GM18519 (cell line): ENCODE measurements around the gene FNDC3B.

Experiments used
- ATAC-seq: cut with Tn5 transposase; IDR thresholded peaks from one replicate; pipeline ENCODE4 v1.9.1; 2021; ENCODE audit warnings: mild to moderate bottlenecking, moderate library complexity; ENCODE audit not compliant: unreplicated experiment, low FRiP score

The FNDC3B gene

GRCh38 chr3:172202797-172203196, 163.4 kb downstream of the FNDC3B start:
- ATAC-seq = no peak

GRCh38 chr3:172203522-172204258, 164.3 kb downstream of the FNDC3B start:
- ATAC-seq = no peak

- ATAC-seq = no peak
These were observed 165.3 kb downstream of the FNDC3B start for GRCh38 chr3:172204716-172205115.

DNA sequence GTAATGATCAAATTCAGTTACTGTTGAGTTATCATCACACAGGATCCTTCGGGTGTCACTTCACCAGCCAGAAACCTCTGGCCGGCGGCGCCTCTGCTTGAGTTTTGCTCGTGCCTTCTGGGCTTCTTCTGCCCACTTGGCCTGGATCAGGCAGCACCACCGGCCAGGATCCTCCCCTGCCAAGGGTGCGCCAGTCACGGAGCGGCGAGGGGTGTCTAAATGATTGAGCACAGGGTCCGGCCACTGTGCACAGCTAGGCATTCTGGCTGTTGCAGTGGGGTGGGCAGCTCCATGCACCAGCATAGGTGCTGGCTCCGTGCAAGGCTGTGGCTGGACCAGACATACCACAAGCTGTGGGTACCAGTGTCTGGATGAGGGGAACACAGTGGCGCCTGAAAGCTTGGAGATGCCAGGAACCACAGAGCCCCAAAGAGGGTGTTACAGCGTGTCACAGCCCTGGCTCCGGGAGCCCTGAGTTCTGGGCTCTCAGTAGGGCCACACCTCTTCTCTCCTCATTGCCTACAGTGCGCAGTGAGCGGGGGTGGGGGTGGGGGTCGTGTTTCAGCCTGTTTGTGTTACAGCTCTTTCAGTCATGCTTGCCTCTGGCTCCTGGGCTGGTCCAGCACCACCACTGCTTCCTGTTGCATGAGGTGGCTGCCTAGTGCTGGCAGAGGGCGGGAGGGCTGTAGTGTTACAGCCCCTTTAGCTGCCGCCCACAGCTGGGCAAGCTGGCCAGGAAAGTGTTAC, 169.4 kb downstream of the FNDC3B start:
- ATAC-seq = no peak

DNA sequence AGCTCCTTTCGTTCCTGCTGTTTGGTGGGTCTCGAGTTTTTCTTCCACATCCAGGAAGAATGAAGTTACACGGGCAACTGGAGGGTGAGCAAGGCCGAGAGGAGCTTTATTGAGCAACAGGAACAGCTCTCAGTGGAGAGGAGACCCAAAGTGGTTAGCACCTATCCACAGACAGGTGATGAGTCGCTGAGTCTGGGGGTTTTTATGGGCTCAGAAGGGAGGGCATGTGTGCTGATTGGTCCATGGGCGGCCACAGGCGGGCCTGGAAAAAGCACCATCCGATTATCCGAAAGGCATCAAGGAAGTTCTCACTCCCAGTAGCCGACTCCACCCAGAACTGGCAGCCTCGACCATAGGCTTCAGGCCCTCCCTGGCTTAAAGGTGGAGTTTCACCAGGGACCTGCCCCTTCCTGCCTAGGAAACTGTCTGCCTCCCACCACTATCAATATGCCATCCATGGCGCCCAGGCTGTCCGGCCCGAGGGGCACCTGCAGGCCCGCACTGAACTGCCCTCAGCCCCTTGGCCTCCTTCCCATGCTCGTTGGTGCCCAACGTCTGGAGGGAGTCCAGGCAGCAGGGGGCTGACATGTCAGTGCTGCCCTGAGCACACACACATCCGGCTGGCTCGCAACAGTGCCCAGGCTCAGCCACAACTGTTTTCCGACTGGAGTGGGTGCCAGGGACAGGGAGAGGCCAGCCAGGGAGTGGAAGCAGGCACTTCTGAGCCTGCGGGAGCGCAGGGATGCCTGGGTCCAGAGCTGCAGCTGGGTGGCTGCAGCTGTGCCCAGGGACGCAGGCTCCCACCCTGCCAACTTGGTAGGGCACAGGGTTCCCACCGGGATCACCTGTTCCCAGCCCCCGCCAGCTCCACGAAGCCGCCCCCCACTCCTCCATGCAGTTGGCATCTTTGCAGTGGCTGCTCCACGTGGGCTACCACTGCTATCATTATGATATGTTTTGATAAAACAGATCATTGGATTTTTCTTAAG, 170.2 kb downstream of the FNDC3B start:
- no peak for ATAC-seq

DNA sequence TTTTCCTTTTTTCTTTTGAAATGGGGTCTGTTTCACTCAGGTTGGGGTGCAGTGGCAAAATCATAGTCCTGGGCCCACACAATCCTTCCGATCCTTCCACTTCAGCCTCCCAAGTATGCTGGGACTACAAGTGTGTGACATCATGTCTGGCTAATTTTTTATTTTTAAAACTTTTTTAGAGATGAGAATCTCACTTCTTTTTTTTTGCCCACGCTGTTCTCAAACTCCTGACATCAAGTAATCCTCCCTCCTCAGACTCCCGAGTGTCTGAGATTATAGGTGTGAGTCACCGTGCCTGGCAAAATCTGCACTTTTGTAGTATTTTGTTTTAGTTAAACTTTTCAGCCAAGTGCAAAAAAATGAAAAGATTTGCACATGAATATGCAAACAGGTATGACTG, 171.0 kb downstream of the FNDC3B start:
- no peak for ATAC-seq

- ATAC-seq = no peak
These were observed 171.7 kb downstream of the FNDC3B start for GRCh38 chr3:172211123-172211522.

GRCh38 chr3:172213200-172213599, 173.8 kb downstream of the FNDC3B start:
- no peak for ATAC-seq

DNA sequence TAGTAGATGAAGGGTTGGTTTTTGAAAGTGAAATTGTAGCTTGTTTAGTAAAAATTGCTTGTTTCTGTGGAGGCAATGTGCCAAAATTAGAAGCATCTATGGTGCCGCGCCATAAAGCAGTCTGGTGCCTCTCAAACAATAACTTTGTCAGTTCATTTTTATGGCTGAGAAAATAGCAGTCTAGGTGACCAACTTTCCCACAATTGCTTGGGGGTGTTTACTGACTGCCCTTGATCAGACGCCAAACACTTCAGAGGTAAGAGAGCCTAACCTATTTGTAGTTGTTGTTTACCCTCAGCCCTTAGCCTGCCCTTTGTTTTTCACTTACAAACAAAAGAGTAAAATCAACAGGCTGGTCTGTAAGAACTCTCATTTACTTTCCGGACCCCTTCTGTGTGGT, 174.5 kb downstream of the FNDC3B start:
- no peak for ATAC-seq

GRCh38 chr3:172216267-172216666, 176.9 kb downstream of the FNDC3B start:
- ATAC-seq = no peak

DNA sequence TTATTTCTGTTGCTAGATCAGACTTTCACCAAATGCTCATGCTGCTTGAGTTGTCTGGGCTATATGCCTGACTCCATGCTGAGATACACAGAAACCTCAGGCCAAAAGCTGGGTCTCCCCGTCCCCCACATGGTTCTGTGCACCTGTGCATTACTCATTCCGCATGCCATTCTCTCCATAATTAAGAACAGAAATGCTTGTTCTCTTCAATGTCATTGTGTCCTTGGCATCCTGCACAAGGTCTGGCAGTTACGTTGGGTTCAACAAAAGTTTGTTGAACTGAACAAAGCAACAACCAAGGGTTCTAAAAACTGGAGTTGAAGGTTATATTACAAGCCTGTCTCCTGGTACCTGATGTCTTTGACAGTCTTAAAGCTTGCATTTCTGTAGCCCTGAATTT, 177.5 kb downstream of the FNDC3B start:
- no peak for ATAC-seq

DNA sequence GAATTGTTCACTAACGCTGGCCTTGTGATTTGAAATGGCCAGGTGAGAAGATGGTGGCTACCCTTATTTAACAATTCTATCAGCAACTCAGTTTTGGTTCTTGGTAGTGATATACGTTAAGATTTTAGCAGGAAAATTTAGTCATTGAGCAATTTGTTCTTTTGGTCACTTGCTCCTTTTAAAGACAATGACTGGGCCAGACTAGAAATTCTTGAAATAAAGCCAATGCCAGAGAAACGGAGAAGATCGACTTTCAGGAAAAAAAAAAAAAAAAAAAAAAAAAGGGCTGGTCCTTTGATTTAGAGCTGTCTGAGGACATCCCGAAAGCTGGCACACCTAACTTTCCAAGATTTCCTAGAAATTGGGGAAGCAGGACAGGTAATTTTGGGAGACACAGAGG, 178.5 kb downstream of the FNDC3B start:
- no peak for ATAC-seq

DNA sequence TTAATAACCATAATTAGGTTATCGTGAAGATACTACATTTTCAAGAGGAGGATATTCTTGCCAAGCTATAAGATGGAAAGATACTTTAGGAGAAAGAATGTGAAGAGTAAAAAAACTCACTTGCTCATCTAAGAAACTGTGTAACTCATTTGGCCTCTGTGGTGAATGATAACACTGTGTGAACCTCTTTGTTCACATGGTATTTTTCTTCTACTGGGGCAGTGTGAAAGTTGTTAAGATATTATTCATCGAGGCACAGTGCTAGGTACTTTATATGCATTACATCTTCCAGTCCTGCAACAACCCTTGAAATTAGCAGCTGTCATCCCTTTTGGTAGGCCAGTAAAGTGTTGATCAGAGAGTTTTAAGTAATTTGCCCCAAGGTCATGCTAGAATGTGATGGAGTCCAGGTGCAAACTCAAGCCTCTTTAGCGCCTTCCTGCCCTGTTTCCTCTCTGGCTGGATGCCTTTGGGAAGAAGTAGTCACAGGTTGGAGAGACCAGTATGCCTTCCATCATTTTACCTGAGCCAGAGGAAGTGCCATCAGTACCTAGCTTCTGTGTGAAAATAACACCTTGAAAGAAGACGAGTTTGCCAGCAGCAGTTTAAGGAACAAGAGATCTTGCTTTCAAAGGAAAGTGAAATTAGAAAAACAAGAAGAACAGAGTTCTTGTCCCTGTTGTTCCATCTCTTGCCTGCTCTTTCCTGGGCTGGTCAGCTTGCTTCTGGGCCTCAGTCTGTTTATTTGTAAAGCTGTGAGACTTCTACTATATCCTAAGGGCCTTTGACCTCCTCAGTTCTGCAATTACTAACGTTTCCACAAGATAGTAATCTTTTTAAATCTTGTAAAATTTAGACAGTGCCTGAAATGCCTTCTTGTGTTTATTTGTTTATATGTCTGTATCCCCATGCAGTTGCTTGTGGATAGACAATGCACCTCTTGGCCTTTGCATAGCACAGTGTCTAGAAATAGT, 179.3 kb downstream of the FNDC3B start:
- no peak for ATAC-seq

- ATAC-seq = no peak
These were observed 180.4 kb downstream of the FNDC3B start for GRCh38 chr3:172219750-172220149.

GRCh38 chr3:172221547-172221946, 182.2 kb downstream of the FNDC3B start:
- ATAC-seq = no peak

GRCh38 chr3:172222478-172223071, 183.2 kb downstream of the FNDC3B start:
- ATAC-seq = no peak

DNA sequence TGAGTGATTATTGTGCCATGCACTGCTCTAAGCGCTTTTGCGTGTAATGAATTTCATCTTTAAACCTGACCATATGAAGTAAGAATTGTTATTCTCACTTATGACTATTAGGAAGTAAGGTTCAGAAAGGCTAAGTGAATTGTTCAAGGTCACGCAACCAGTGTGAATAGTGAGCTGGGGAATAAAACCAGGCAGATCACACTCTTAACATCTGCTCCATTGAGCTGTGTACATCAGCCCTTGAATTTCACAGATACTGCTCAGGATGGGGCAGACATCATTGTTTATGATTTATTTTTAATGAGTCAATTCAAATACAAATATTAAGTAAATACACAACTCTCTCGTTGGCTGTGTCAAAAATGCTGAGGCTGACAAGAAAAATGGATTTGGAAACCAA, 184.5 kb downstream of the FNDC3B start:
- ATAC-seq = no peak

DNA sequence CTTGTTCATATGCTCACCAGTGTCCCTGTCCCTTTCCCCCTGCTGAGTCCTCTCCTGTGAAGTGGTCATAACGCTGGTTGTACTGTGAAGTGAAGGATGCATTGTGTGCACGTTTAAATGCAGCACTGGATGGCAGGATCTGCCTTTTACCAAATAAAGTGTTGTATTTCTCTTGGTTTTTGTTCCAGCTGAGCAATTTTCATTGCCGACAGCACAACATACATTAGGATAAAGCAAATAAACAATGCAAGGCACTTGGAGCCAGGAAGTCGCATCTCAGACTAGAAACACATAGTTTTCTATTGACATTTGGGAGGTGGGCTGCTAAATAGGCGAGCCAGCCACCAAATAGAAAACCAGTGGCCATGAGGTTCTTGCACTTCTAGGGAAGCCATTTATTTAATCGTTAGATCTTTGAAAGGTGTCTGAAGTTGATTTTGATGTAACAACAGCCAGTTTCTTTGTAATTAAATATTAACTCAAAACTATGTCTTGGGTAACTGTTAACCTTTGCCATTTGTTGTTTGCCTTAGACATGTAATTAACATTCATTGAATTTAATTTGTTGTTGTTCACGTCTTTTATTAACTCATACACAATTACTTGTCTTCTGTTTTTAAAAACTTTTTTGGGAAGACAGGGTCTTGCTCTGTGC, 185.3 kb downstream of the FNDC3B start:
- no peak for ATAC-seq

GRCh38 chr3:172225215-172225707, 185.9 kb downstream of the FNDC3B start:
- no peak for ATAC-seq
